ENCODE measurements around the gene ZNF681. TPM values are rescaled to one million over a fixed set of nuclear protein-coding genes. Genes with fewer than 3 reads are reported as not detected.
"Not testable (repeated sequence)": the region's sequence is repeated elsewhere in the genome, so short reads cannot be mapped to it uniquely, and the experiment has no call there.

Gene ZNF681
- total RNA-seq, 1 donor: 0.36 TPM

- TF ChIP-seq CTCF (IDR thresholded peaks at IDR 0.05; ENCODE audit: insufficient read depth, low read length): no peak
- H3K4me3 ChIP-seq (ENCODE audit: low read depth, low read length): no peak overlapping the region
- no peak for DNase-seq (ENCODE audit: low read depth)
These were observed 28.4 kb upstream of the ZNF681 start for GRCh38 chr19:23787106-23787505.

- no peak for DNase-seq (ENCODE audit: low read depth)
- no peak overlapping the region for H3K4me3 ChIP-seq (ENCODE audit: low read depth, low read length)
These were observed 27.3 kb upstream of the ZNF681 start for GRCh38 chr19:23785982-23786381.

GRCh38 chr19:23784274-23784673 is 25.6 kb upstream of the ZNF681 start:
- DNase-seq (ENCODE audit: low read depth): no peak
- TF ChIP-seq CTCF (IDR thresholded peaks at IDR 0.05; ENCODE audit: insufficient read depth, low read length): no peak
- no peak overlapping the region for H3K4me3 ChIP-seq (ENCODE audit: low read depth, low read length)

More at GRCh38 chr19:23785982-23786381, 27.3 kb upstream of the ZNF681 start:
- no peak for TF ChIP-seq CTCF (IDR thresholded peaks at IDR 0.05; ENCODE audit: insufficient read depth, low read length)

- DNase-seq (ENCODE audit: low read depth): no peak
- TF ChIP-seq CTCF (IDR thresholded peaks at IDR 0.05; ENCODE audit: insufficient read depth, low read length): no peak
- H3K4me3 ChIP-seq (ENCODE audit: low read depth, low read length): no peak overlapping the region
These were observed 24.9 kb upstream of the ZNF681 start for GRCh38 chr19:23783636-23784035.

GRCh38 chr19:23779645-23780044 is 21.0 kb upstream of the ZNF681 start:
- no peak overlapping the region for H3K4me3 ChIP-seq (ENCODE audit: low read depth, low read length)
- TF ChIP-seq CTCF (IDR thresholded peaks at IDR 0.05; ENCODE audit: insufficient read depth, low read length): no peak
- no peak for DNase-seq (ENCODE audit: low read depth)

- no peak overlapping the region for H3K4me3 ChIP-seq (ENCODE audit: low read depth, low read length)
- TF ChIP-seq CTCF (IDR thresholded peaks at IDR 0.05; ENCODE audit: insufficient read depth, low read length): no peak
- no peak for DNase-seq (ENCODE audit: low read depth)
These were observed 19.9 kb upstream of the ZNF681 start for GRCh38 chr19:23778566-23778965.

GRCh38 chr19:23778036-23778435 is 19.3 kb upstream of the ZNF681 start:
- not testable (repeated sequence) for DNase-seq (ENCODE audit: low read depth); H3K4me3 ChIP-seq (ENCODE audit: low read depth, low read length)

All from fibroblast of the aortic adventitia (primary cell).